HCT116 (cell line): ENCODE measurements around the gene AKT3.

Experiments
- CEBPB ChIP-seq: IDR thresholded peaks from 2 replicates; pipeline ENCODE4 v1.6.1; 2012; ENCODE audit warnings: low read depth
- CTCF ChIP-seq, 3 experiments: fragments of 200-600 bp in 1 of 3; sonication (generic) in 1 of 3; IDR thresholded peaks in 2 of 3; conservative IDR thresholded peaks in 1 of 3; 2 replicates each; pipeline ENCODE4 v1.5.1; 2012 to 2017; ENCODE audit warnings: low read depth in 2 of 3, low read length in 2 of 3, antibody characterized with exemption in 1 of 3, borderline replicate concordance in 1 of 3, control low read depth in 1 of 3, mild to moderate bottlenecking in 1 of 3, mixed read lengths in 1 of 3, mixed run types in 1 of 3, moderate library complexity in 1 of 3; ENCODE audit not compliant: insufficient read depth in 1 of 3
- EGR1 ChIP-seq: IDR thresholded peaks from 2 replicates; pipeline ENCODE4 v1.6.1; 2012; ENCODE audit warnings: low read depth
- SP1 ChIP-seq: IDR thresholded peaks from 2 replicates; pipeline ENCODE4 v1.6.1; 2012; ENCODE audit warnings: low read depth

- TF ChIP-seq EGR1, result no peak
- no peak for TF ChIP-seq SP1
- TF ChIP-seq CTCF (IDR thresholded peaks at IDR 0.05 in 2 of 3, conservative IDR thresholded peaks at IDR 0.05 in 1 of 3; ENCODE audit: borderline replicate concordance in 1 of 3, insufficient read depth in 1 of 3, low read depth in 2 of 3, low read length in 2 of 3), result no peak
- TF ChIP-seq CEBPB, result no peak
These were observed 144.5 kb downstream of the AKT3 start for GRCh38 chr1:243705585-243705984.
